ENCODE data around the gene SAMD8.
"Not testable (repeated sequence)": the region's sequence is repeated elsewhere in the genome, so short reads cannot be mapped to it uniquely, and the experiment has no call there.

The SAMD8 gene

GRCh38 chr10:75086278-75086934 lies 25.1 kb upstream of the SAMD8 start:
- no peak for DNase-seq (ENCODE audit: low read depth)

- no peak for DNase-seq (ENCODE audit: low read depth)
These were observed 22.8 kb upstream of the SAMD8 start for GRCh38 chr10:75088640-75089039.

- no peak for DNase-seq (ENCODE audit: low read depth)
These were observed 21.8 kb upstream of the SAMD8 start for GRCh38 chr10:75089634-75090033.

- DNase-seq (ENCODE audit: low read depth), result no peak
These were observed 20.3 kb upstream of the SAMD8 start for GRCh38 chr10:75091146-75091545.

- no peak for DNase-seq (ENCODE audit: low read depth)
These were observed 17.0 kb upstream of the SAMD8 start for GRCh38 chr10:75094465-75094864.

GRCh38 chr10:75095631-75096030 lies 15.8 kb upstream of the SAMD8 start:
- DNase-seq (ENCODE audit: low read depth), result no peak

- no peak for DNase-seq (ENCODE audit: low read depth)
These were observed 14.7 kb upstream of the SAMD8 start for GRCh38 chr10:75096749-75097148.

- no peak for DNase-seq (ENCODE audit: low read depth)
These were observed 13.7 kb upstream of the SAMD8 start for GRCh38 chr10:75097666-75098285.

GRCh38 chr10:75098902-75099673 lies 12.4 kb upstream of the SAMD8 start:
- DNase-seq (ENCODE audit: low read depth), result no peak

- peak; percentile 52 for DNase-seq (ENCODE audit: low read depth)
These were observed 11.3 kb upstream of the SAMD8 start for GRCh38 chr10:75099952-75100763.

- no peak for DNase-seq (ENCODE audit: low read depth)
These were observed 10.6 kb upstream of the SAMD8 start for GRCh38 chr10:75100764-75101291.

- no peak for DNase-seq (ENCODE audit: low read depth)
These were observed 9.8 kb upstream of the SAMD8 start for GRCh38 chr10:75101416-75102251.

GRCh38 chr10:75102830-75103673 lies 8.4 kb upstream of the SAMD8 start:
- no peak for DNase-seq (ENCODE audit: low read depth)

GRCh38 chr10:75103881-75104686 lies 7.4 kb upstream of the SAMD8 start:
- DNase-seq (ENCODE audit: low read depth), result no peak

GRCh38 chr10:75104842-75105241 lies 6.6 kb upstream of the SAMD8 start:
- no peak for DNase-seq (ENCODE audit: low read depth)

- DNase-seq (ENCODE audit: low read depth), result no peak
These were observed 5.8 kb upstream of the SAMD8 start for GRCh38 chr10:75105576-75106197.

- no peak for DNase-seq (ENCODE audit: low read depth)
These were observed 5.2 kb upstream of the SAMD8 start for GRCh38 chr10:75106242-75106641.

GRCh38 chr10:75106891-75107290 lies 4.6 kb upstream of the SAMD8 start:
- not testable (repeated sequence) for DNase-seq (ENCODE audit: low read depth)

Data from T-helper 22 cell (primary cell).